CD4-positive, alpha-beta T cell treated with Interleukin-17A for 4 hours (primary cell): Measurements from ENCODE around the gene ZNF541.

Experiments
- DNase-seq: peaks from one replicate; pipeline ENCODE4 v3.0.0-alpha.2; 2020; ENCODE audit warnings: mixed read lengths

Gene ZNF541

DNA sequence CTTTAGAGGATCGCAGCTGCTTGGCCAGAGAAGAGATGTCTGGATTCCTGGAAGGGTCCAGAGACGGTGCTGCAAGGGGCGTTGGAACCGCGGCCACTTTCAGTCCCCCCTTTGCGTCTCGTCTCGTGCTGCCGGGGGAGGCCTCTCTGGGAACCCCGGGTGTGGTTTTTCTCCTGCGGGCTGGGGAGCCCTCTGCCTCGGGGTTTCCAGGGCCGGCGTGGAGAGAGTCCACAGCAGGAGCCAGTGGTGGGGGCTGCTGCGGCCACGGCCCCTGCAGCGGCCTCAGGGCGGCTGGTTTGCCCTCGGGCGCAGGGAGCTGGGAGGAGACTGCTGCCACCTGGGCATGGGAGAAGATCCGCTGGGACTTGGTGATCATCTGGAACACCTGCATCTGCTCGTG is 28.5 kb downstream of the ZNF541 start:
- no peak for DNase-seq

DNA sequence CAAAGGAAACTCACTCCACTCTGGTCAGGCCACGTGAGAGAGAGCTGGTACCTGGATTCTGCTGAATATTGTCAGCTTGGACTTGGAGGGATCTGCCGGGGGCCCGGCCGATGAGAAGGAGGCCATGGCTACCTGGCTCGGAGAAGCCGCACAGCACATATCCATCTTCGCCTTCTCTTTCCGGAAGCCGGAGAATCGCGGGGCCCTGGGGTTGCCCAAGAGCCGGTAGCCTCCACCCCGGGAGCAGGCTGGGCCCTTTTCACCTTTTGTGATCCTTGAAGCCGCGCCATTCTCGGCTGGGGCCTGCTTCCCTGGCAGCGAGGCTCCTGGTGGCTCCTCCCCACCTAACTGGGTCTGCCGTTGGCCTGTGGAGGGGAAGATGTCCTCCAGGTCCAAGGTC is 28.9 kb downstream of the ZNF541 start:
- DNase-seq = no peak

DNA sequence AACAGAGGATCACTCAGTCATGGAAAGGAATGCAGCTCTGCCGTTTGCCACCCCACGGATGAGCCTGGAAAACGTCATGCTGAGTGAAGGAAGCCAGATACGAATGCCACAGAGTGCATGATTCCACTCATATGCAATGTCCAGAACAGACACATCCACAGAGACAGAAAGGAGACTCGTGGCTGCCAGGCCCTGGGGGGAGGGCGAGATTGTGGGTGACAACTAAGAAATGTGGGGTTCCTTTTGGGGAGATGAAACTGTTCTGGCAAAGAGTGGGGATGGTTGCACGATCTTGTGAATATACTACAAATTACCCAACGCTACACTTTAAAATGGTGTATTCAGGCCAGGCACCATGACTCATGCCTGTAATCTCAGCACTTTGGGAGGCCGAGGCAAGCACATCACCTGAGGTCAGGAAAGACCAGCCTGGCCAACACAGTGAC is 30.9 kb downstream of the ZNF541 start:
- no peak for DNase-seq

DNA sequence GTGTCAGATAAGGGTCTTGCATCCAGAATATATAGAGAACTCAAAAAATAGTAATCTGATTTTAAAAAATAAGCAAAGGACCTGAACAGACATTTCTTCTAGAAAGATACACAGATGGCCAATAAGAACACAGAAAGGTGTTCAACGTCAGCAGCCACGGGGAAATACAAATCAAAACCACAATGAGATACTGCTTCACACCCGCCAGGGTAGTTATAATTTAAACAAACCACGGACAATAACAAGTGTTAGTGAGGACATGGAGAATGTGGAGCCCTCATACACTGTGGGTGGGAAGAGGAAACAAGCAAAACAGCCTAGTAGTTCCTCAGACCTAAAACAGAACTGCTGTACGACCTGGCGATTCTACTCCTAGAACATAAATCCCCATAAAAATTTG is 31.4 kb downstream of the ZNF541 start:
- DNase-seq = peak; percentile 24

DNA sequence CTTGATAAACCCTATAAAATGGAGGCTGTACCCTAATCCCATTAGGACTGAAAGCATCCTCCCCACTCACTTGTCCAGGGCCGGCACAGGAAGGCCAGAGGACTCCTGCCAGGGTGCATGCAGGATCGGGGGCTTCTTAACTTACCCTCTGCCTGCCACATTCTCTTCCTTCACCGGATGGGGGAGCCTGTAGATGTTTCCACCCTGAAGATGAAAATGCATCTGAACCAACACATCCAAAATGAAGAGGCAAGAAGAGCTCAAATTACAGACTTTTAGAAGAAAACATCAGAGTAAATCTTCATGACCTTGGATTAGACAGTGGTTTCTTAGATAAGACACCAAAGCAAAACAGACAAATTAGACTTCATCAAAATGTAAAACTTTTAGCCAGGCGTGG is 32.2 kb downstream of the ZNF541 start:
- DNase-seq = no peak

DNA sequence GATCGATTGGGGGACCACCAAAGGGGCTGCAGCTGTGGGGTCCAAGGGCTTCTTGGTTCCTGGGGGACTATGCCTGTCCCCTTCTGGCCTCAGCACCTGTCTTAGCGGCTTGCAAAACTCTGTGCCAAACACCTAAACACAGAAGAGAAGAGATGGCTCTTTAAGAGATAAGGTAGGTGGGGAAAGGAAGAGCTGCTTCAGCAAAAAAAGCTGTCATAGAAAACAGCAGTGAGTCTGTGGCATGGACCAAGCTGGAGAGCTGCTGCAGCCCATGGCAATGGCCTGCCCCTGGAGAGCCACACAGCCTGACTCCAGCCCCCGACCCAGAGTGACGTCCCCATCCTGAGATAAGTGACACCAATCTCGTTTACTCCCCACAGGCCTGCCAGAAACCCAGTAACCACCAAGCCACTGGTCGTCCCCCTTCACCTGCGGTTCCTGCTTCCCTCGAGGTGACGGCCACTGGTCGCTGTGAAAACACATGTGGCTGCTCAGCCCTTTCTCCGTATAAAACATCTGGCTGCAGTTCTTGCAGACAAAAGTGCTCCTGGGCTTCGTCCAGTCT is 33.1 kb downstream of the ZNF541 start:
- no peak for DNase-seq

DNA sequence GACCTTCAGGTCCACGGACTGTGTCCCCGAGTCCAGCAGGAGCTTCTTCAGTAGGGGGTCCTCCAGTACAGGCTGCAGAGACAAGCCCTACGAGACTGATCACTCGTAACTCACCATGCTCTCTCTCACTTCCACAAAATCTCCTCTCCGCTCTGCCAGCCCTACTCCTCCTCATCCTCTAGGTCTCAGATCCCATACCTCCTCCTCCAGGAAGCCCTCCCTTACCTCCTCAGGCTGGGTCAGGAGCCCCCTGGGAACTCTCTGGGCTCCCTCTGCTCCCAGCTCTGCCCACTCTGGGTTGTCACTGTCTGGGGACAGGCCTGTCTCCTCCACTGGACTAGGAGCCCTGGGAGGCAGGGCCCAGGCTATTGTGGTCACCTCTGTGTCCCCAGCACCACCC is 34.1 kb downstream of the ZNF541 start:
- DNase-seq = no peak

DNA sequence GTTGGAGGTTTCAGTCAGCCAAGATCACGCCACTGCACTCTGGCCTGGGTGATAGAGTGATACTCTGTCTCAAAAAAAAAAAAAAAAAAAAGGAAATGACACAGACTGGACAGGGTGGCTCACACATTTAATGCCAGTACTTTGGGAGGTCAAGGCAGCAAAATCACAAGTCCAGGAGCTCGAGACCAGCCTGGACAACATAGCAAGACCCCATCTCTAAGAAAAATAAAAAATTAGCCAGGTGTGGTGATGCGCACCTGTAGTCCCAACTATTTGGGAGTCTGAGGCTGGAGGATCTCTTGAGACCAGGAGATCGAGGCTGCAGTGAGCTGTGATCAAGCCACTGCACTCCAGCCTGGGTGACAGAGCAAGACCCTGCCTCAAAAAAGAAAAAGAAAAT is 35.5 kb downstream of the ZNF541 start:
- no peak for DNase-seq

DNA sequence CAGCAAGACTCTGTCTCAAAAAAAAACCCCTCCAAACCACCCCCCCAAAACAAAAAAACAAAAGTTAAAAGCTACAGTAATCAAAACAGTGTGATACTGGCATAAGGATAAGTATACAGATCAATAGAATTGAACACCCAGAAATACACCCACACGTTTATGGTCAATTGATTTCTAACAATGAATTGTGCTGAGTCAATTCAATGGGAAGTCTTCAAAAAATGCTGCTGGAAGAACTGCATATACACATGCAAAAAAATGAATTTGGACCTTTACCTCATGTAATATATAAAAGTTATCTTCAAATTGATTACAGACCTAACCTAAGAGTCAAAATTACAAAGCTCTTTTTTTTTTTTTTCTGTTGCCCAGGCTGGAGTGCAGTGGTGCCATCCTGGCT is 38.3 kb downstream of the ZNF541 start:
- no peak for DNase-seq

DNA sequence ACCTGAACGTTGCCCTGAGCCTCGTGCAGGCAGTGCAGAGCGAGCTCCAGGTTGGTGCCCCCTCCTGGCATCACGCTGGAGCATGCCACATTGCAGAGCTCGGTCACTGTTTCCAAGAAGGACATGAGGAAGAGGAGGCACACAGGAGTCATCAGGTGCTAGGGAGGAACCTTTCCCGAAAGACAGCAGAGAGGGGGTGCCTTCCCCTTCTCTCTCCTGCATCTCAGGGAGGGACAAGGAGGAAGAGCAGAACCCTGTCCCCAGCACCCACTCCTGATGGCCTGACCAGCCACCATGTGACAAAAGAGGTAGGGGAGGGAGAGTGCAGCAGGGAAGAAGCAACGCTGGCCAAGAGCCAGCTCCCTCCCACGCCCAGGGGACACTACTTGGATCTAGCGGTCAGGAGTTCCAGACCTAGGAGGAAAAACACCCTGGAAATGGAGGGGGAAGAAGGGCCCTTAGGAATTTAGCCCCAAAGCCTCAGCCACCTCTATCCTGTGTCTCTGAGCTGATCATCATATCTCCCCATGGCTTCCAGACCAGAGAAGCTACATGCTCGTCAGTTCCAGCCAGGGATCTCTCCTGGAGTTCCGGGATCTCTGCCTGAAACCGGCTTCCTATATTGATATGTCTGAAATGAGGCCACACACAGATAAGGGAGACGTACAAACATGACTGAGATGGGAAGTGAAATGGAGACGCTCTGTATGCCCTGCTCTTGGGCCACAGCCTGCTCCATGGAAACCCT is 41.1 kb downstream of the ZNF541 start:
- no peak for DNase-seq

DNA sequence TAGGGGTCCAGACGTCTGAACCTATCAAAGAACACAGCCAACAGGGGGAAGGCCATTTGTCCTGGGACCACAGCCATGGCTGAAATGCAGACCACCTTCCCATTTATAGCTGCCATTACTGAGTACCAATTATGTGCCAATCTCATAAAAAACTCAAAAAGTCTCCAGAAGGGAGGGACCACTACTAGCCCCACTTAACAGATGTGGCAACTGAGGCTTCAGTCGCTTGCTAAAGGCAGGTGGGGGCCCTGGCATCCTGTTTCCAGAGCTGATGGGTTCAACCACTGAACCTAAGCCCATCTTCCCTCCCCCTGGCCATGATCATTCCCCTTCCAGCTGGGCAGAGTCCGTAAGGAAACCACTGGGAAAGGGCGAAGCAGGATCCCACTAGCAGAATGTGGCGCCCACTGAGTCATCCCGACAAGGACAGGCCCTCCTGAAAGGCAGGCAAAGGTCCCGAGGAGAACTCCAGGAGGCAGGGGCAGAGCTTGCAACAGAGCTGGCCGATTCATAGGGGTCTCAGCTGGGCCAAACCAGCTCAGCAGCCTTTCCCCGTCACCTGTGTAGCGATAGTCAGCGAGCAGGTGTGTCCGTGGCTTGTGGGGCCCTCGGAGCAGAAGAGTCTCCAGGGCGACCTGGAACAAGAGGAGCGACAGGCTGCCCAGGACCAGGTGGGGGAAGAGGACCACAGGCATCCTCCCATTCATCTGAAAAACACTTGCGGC is 43.8 kb downstream of the ZNF541 start:
- no peak for DNase-seq

DNA sequence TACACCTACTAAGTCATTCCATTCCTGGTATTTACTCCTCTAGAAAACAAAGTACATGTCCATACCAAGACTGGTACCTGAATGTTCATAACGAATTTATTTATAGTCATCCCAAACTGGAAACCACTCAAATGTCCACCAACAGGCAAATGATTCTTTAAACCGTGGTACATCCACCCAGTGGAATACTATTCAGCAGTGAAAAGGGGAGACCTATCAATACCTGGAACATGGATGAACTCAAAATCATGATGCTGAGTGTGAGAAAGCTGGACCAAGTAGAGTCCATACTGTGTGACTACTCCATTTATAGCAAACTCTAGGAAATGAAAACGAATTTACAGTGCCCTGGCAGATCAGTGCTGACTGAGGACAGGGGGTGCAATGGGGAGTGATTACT is 46.1 kb downstream of the ZNF541 start:
- DNase-seq = no peak

DNA sequence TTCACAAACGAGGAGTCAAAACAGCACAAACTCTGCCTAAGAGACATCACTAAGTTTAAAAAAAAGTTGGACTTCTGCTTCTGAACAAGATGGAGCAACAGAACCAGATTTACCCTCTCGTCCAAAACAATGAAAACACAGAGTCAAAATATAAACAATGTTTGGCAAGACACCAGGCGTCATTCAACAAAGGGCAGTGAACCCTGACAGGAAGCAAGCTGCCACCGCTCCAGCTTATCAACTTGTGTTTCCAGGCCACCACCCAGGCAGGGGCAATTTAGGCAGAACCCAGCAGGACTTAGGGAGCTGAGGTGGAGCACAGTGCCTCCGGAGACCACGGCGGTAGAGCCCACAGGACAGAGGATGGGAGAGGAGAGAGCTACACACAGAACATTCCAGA is 49.5 kb downstream of the ZNF541 start:
- DNase-seq = no peak
